GM12878 (cell line): ENCODE data around the gene MIF. TPM values are rescaled to one million over a fixed set of nuclear protein-coding genes. Genes with fewer than 3 reads are reported as not detected.

Source experiments
- ATAC-seq: fragments of 200-7000 bp; cut with Tn5 transposase; 3 replicates; pipeline ENCODE4 v1.9.1; 2020; ENCODE audit warnings: mild to moderate bottlenecking, moderate library complexity
- BruUV-seq: library from RNA; stranded (reverse); fragments of 400-500 nt; replicated peaks from 2 replicates; lab custom pipeline; 2021; lab: Mats Ljungman, UMichigan
- CTCF ChIA-PET: fragments of 300-600 bp; sonication (Branson Sonifier 250); formaldehyde crosslinking; extraction: SDS; loops from one replicate; lab custom pipeline; 2021; ENCODE audit warnings: inconsistent platforms; lab: Yijun Ruan, JAX
- POLR2A ChIA-PET: fragments of 350-600 bp; formaldehyde crosslinking; extraction: SDS; loops from one replicate; lab custom pipeline; 2021; ENCODE audit warnings: inconsistent platforms; lab: Charles Lee
- RAD21 ChIA-PET: fragments of 300-600 bp; sonication (Branson Sonifier 250); formaldehyde crosslinking; loops from one replicate; lab custom pipeline; 2023; ENCODE audit warnings: antibody characterized with exemption; ENCODE audit not compliant: unreplicated experiment; lab: Charles Lee
- SMC1A ChIA-PET: fragments of 300-600 bp; sonication (Branson Sonifier 250); formaldehyde crosslinking; loops from one replicate; lab custom pipeline; 2023; ENCODE audit not compliant: unreplicated experiment, uncharacterized antibody; lab: Charles Lee
- DNase-seq: peaks from one replicate; pipeline ENCODE4 v3.0.0-alpha.2; 2011; ENCODE audit warnings: low read depth, low spot score
- FAIRE-seq: peaks from 3 replicates; lab custom pipeline; 2011; peaks lifted over from hg19 to GRCh38; lab: Jason Lieb, UNC
- H2AFZ ChIP-seq: 2 replicates; pipeline ENCODE4 v1.6.0; 2011; ENCODE audit warnings: low read depth, low read length, control low read depth; ENCODE audit not compliant: control insufficient read depth
- H3K27ac ChIP-seq: 2 replicates; pipeline ENCODE4 v1.5.1; 2011; ENCODE audit warnings: control low read depth; ENCODE audit not compliant: control insufficient read depth, insufficient read depth
- H3K27me3 ChIP-seq, 2 experiments: replicated peaks in 1 of 2; 2 replicates each; pipeline versions ENCODE4 v1.6.0 to v1.6.1; 2011; ENCODE audit warnings: low read length in 1 of 2; ENCODE audit not compliant: control insufficient read depth in 2 of 2, insufficient read depth in 2 of 2
- H3K36me3 ChIP-seq, 2 experiments: 2 replicates each; pipeline ENCODE4 v1.5.1; 2011; ENCODE audit warnings: low read length in 1 of 2; ENCODE audit not compliant: control insufficient read depth in 2 of 2, insufficient read depth in 2 of 2
- H3K4me1 ChIP-seq: 2 replicates; pipeline ENCODE4 v1.6.1; 2011; ENCODE audit warnings: mild to moderate bottlenecking, low read length, moderate library complexity, mixed read lengths; ENCODE audit not compliant: control insufficient read depth, insufficient read depth
- H3K4me2 ChIP-seq: 2 replicates; pipeline ENCODE4 v1.6.0; 2011; ENCODE audit warnings: control low read depth; ENCODE audit not compliant: control insufficient read depth, insufficient read depth
- H3K4me3 ChIP-seq: fragments of 200-600 bp; sonication (generic); 2 replicates; pipeline ENCODE4 v1.5.1; 2016
- H3K79me2 ChIP-seq: 2 replicates; pipeline ENCODE4 v1.6.0; 2011; ENCODE audit warnings: low read length; ENCODE audit not compliant: control insufficient read depth, insufficient read depth
- H3K9ac ChIP-seq: 2 replicates; pipeline ENCODE4 v1.8.0; 2011; ENCODE audit warnings: low read length, control low read depth, mixed read lengths; ENCODE audit not compliant: control insufficient read depth, insufficient read depth
- H3K9me3 ChIP-seq: replicated peaks from 3 replicates; pipeline ENCODE4 v1.5.1; 2011; ENCODE audit warnings: mild to moderate bottlenecking, low read length; ENCODE audit not compliant: control insufficient read depth, insufficient read depth
- H4K20me1 ChIP-seq: 2 replicates; pipeline ENCODE4 v1.6.0; 2011; ENCODE audit not compliant: control insufficient read depth, insufficient read depth
- CHD2 ChIP-seq: IDR thresholded peaks from 2 replicates; pipeline ENCODE4 v1.6.1; 2011; ENCODE audit warnings: low read depth, low read length, improper control_type of control experiment, borderline replicate concordance
- CREB1 ChIP-seq: IDR thresholded peaks from 2 replicates; pipeline ENCODE4 v1.6.1; 2012; ENCODE audit warnings: low read depth, mild to moderate bottlenecking, inconsistent platforms
- DPF2 ChIP-seq: fragments of 450-650 bp; IDR thresholded peaks from 2 replicates; pipeline ENCODE4 v1.6.1; 2017; ENCODE audit warnings: mild to moderate bottlenecking
- IKZF1 ChIP-seq: fragments of 450-650 bp; conservative IDR thresholded peaks from 2 replicates; pipeline ENCODE4 v1.6.1; 2017; ENCODE audit warnings: antibody characterized with exemption, mild to moderate bottlenecking
- IRF4 ChIP-seq: IDR thresholded peaks from 2 replicates; pipeline ENCODE4 v1.6.1; 2011; ENCODE audit warnings: low read depth, low read length
- NR2F1 ChIP-seq: fragments of 450-650 bp; conservative IDR thresholded peaks from 2 replicates; pipeline ENCODE4 v1.6.1; 2017; ENCODE audit warnings: mild to moderate bottlenecking
- ZNF217 ChIP-seq: fragments of 450-650 bp; IDR thresholded peaks from 2 replicates; pipeline ENCODE4 v1.6.1; 2017; ENCODE audit warnings: antibody characterized with exemption, mild to moderate bottlenecking
- WGBS: methylation state at CpG from one replicate; pipeline ENCODE4 v1.1.6; 2016; ENCODE audit warnings: low lambda C conversion rate; ENCODE audit not compliant: insufficient replicate concordance, insufficient coverage; ENCODE audit errors: missing lambda C conversion rate; 5-methylcytosine and 5-hydroxymethylcytosine counted together
- in situ Hi-C: fragments of 300-500 bp; cut with MboI; formaldehyde crosslinking; loops from 9 replicates; pipeline ENCODE4 v1.14.3; 2018; ENCODE audit warnings: mixed read lengths
- intact Hi-C: fragments of 100-400 bp; cut with micrococcal nuclease; formaldehyde crosslinking; loops from one replicate; pipeline ENCODE4 v1.14.2; 2022; ENCODE audit not compliant: unreplicated experiment
- polyA plus RNA-seq, 11 experiments: library from polyadenylated mRNA; depleted of rRNA in 4 of 11; unstranded in 6 of 11; stranded (reverse) in 5 of 11; fragments of >200 nt; fragmentation: Nextera tagmentation in 4 of 11; fragmentation: Illumina TruSeq in 1 of 11; extraction: Ambion mirVana in 4 of 11; extraction: Trizol in 1 of 11; gene quantifications; 1 replicate in 1 of 11; 2 replicates in 10 of 11; pipeline versions ENCODE4 v1.2.1 to v1.2.3, GENCODE V29; 2011 to 2016; ENCODE audit warnings: inconsistent platforms in 2 of 11, missing spikeins in 2 of 11, low read depth in 1 of 11
- total RNA-seq, 4 experiments: library from RNA; depleted of rRNA in 3 of 4; stranded (reverse); fragments of >200 nt in 3 of 4; fragmentation: Illumina TruSeq in 1 of 4; extraction: Trizol in 1 of 4; gene quantifications; 2 replicates each; pipeline versions ENCODE4 v1.2.1 to v1.2.3, GENCODE V29; 2013 to 2021
- TF ChIP-seq, protein P1 (sequence below): fragments of 450-650 bp; IDR thresholded peaks from 2 replicates; pipeline ENCODE4 v1.6.1; 2016; ENCODE audit warnings: mild to moderate bottlenecking, moderate library complexity, borderline replicate concordance
- TF ChIP-seq, protein P2 (sequence below): fragments of 450-650 bp; IDR thresholded peaks from 2 replicates; pipeline ENCODE4 v1.6.1; 2016; ENCODE audit warnings: mild to moderate bottlenecking
- TF ChIP-seq, protein P3 (sequence below), 3 experiments: IDR thresholded peaks in 2 of 3; conservative IDR thresholded peaks in 1 of 3; 2 replicates each; pipeline ENCODE4 v1.5.1; 2011; ENCODE audit warnings: low read depth in 3 of 3, low read length in 3 of 3, mild to moderate bottlenecking in 3 of 3, control low read depth in 2 of 3, moderate library complexity in 2 of 3, inconsistent platforms in 1 of 3, mixed read lengths in 1 of 3; ENCODE audit not compliant: control insufficient read depth in 2 of 3, insufficient read depth in 1 of 3; ENCODE audit errors: extremely low read depth in 1 of 3

Gene MIF
- total and polyA plus RNA-seq, 10 of the 15 experiments (the other 5 are each of a cell fraction or from before 2014, with no cell fraction given), result 37.7 to 2,972 (median 766) TPM

DNA sequence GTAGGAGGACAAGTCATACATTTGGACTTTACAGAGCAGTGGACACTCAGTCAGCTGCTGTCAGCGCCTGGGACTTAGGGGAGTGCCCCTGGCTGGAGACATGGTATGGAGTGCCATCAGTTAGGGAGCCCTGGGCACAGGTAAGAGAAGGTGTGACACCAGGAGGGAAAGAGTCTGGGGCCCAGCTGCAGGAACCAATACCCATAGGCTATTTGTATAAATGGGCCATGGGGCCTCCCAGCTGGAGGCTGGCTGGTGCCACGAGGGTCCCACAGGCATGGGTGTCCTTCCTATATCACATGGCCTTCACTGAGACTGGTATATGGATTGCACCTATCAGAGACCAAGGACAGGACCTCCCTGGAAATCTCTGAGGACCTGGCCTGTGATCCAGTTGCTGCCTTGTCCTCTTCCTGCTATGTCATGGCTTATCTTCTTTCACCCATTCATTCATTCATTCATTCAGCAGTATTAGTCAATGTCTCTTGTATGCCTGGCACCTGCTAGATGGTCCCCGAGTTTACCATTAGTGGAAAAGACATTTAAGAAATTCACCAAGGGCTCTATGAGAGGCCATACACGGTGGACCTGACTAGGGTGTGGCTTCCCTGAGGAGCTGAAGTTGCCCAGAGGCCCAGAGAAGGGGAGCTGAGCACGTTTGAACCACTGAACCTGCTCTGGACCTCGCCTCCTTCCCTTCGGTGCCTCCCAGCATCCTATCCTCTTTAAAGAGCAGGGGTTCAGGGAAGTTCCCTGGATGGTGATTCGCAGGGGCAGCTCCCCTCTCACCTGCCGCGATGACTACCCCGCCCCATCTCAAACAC is 850 bp upstream of the MIF start (continued):
- TF ChIP-seq, protein P1, sequence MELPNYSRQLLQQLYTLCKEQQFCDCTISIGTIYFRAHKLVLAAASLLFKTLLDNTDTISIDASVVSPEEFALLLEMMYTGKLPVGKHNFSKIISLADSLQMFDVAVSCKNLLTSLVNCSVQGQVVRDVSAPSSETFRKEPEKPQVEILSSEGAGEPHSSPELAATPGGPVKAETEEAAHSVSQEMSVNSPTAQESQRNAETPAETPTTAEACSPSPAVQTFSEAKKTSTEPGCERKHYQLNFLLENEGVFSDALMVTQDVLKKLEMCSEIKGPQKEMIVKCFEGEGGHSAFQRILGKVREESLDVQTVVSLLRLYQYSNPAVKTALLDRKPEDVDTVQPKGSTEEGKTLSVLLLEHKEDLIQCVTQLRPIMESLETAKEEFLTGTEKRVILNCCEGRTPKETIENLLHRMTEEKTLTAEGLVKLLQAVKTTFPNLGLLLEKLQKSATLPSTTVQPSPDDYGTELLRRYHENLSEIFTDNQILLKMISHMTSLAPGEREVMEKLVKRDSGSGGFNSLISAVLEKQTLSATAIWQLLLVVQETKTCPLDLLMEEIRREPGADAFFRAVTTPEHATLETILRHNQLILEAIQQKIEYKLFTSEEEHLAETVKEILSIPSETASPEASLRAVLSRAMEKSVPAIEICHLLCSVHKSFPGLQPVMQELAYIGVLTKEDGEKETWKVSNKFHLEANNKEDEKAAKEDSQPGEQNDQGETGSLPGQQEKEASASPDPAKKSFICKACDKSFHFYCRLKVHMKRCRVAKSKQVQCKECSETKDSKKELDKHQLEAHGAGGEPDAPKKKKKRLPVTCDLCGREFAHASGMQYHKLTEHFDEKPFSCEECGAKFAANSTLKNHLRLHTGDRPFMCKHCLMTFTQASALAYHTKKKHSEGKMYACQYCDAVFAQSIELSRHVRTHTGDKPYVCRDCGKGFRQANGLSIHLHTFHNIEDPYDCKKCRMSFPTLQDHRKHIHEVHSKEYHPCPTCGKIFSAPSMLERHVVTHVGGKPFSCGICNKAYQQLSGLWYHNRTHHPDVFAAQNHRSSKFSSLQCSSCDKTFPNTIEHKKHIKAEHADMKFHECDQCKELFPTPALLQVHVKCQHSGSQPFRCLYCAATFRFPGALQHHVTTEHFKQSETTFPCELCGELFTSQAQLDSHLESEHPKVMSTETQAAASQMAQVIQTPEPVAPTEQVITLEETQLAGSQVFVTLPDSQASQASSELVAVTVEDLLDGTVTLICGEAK, result 0 out of 2 replicates have a peak, but pooled peaks have one; percentile 18
- TF ChIP-seq, all 136 proteins: peak for 3

DNA sequence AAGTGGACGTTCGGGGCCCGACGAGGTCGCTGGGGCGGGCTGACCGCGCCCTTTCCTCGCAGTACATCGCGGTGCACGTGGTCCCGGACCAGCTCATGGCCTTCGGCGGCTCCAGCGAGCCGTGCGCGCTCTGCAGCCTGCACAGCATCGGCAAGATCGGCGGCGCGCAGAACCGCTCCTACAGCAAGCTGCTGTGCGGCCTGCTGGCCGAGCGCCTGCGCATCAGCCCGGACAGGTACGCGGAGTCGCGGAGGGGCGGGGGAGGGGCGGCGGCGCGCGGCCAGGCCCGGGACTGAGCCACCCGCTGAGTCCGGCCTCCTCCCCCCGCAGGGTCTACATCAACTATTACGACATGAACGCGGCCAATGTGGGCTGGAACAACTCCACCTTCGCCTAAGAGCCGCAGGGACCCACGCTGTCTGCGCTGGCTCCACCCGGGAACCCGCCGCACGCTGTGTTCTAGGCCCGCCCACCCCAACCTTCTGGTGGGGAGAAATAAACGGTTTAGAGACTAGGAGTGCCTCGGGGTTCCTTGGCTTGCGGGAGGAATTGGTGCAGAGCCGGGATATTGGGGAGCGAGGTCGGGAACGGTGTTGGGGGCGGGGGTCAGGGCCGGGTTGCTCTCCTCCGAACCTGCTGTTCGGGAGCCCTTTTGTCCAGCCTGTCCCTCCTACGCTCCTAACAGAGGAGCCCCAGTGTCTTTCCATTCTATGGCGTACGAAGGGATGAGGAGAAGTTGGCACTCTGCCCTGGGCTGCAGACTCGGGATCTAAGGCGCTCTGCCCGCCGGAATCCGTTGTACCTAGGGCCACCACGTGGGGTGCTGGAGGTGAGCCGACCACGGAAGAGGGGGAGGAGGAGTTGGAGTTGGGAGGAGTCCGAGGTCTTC is 771 bp downstream of the MIF start:
- Histone ChIP-seq H3K4me2 (peak overlapping the region; percentile 83), H3K79me2 (peaks cover 34% of the 10 kb centered on the region), H3K36me3 (peaks cover 12 to 23% of the 10 kb centered on the region in 2 experiments), H3K9ac (peak overlapping the region; percentile 89), H3K9me3 (no peaks in the 10 kb centered on the region), H3K4me1 (peaks cover 12% of the 10 kb centered on the region), H2AFZ (no peak overlapping the region; the same call in 1 of the 2 replicates), H3K27me3 (no peaks in the 10 kb centered on the region), H3K27ac (peak overlapping the region; percentile 92), H4K20me1 (no peaks in the 10 kb centered on the region), H3K4me3 (peak overlapping the region; percentile 98)
- RAD21 ChIA-PET, result interaction anchor here (0.6 to 3.2 kb wide), 10 partner anchors 18 to 149 kb away, joined by 3 to 30 read pairs (median 4); partner anchors contain the start of genes SLC2A11 and SMARCB1
- BruUV-seq, result TSS peak; percentile 99
- FAIRE-seq (peak; percentile 94), DNase-seq (peak; percentile 41), ATAC-seq (peak; percentile 78)
- intact Hi-C loops (loop anchor here (1.0 kb wide), 1 partner anchor 33 kb away; no protein-coding TSS in a partner anchor), in situ Hi-C loops (no loop called here)
- WGBS, result 1% methylated on average over 68 of the region's 79 CpGs
- CTCF ChIA-PET, result interaction anchor here (0.5 to 3.3 kb wide), 24 partner anchors 8 to 668 kb away, joined by 3 to 45 read pairs (median 4); partner anchors contain the start of genes CHCHD10 and SLC2A11
- SMC1A ChIA-PET, result interaction anchor here (1.5 to 2.2 kb wide), 5 partner anchors 14 to 51 kb away, joined by 4 to 18 read pairs (median 5); partner anchors contain the start of gene SLC2A11
- POLR2A ChIA-PET, result interaction anchor here (0.6 to 2.5 kb wide), 13 partner anchors 10 to 451 kb away, joined by 3 to 41 read pairs (median 5); partner anchors contain the start of genes CABIN1, SLC2A11 and SMARCB1
- TF ChIP-seq, protein P2, sequence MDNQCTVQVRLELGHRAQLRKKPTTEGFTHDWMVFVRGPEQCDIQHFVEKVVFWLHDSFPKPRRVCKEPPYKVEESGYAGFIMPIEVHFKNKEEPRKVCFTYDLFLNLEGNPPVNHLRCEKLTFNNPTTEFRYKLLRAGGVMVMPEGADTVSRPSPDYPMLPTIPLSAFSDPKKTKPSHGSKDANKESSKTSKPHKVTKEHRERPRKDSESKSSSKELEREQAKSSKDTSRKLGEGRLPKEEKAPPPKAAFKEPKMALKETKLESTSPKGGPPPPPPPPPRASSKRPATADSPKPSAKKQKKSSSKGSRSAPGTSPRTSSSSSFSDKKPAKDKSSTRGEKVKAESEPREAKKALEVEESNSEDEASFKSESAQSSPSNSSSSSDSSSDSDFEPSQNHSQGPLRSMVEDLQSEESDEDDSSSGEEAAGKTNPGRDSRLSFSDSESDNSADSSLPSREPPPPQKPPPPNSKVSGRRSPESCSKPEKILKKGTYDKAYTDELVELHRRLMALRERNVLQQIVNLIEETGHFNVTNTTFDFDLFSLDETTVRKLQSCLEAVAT, result peak; percentile 67; the same call in 1 of the 2 replicates
- TF ChIP-seq ZNF217 (no peak), CREB1 (peak; percentile 44; the same call in 1 of the 2 replicates), IRF4 (0 out of 2 replicates have a peak, but pooled peaks have one; percentile 41), IKZF1 (peak; percentile 36; the same call in 1 of the 2 replicates), NR2F1 (no peak), DPF2 (peak; percentile 51; the same call in 1 of the 2 replicates), CHD2 (0 out of 2 replicates have a peak, but pooled peaks have one; percentile 60)
- TF ChIP-seq, protein P3, sequence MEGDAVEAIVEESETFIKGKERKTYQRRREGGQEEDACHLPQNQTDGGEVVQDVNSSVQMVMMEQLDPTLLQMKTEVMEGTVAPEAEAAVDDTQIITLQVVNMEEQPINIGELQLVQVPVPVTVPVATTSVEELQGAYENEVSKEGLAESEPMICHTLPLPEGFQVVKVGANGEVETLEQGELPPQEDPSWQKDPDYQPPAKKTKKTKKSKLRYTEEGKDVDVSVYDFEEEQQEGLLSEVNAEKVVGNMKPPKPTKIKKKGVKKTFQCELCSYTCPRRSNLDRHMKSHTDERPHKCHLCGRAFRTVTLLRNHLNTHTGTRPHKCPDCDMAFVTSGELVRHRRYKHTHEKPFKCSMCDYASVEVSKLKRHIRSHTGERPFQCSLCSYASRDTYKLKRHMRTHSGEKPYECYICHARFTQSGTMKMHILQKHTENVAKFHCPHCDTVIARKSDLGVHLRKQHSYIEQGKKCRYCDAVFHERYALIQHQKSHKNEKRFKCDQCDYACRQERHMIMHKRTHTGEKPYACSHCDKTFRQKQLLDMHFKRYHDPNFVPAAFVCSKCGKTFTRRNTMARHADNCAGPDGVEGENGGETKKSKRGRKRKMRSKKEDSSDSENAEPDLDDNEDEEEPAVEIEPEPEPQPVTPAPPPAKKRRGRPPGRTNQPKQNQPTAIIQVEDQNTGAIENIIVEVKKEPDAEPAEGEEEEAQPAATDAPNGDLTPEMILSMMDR (IDR thresholded peaks at IDR 0.05 in 2 of 3, conservative IDR thresholded peaks at IDR 0.05 in 1 of 3; ENCODE audit: control insufficient read depth in 2 of 3, extremely low read depth in 1 of 3, insufficient read depth in 1 of 3, low read depth in 3 of 3, low read length in 3 of 3), result peak; percentile 52 to 69 (median 60)
